IMR-90 (cell line): ENCODE results near the gene SLC2A6.

ENCODE experiments used
- MAZ ChIP-seq: IDR thresholded peaks from 2 replicates; pipeline ENCODE4 v1.6.1; 2012; ENCODE audit warnings: low read depth, mild to moderate bottlenecking, low read length, improper control_type of control experiment, moderate library complexity, borderline replicate concordance
- POLR2A ChIP-seq: IDR thresholded peaks from 2 replicates; pipeline ENCODE4 v1.6.1; 2012; ENCODE audit warnings: mild to moderate bottlenecking, low read depth, low read length
- TF ChIP-seq, protein P1 (sequence below): conservative IDR thresholded peaks from 2 replicates; pipeline ENCODE4 v1.5.1; 2012; ENCODE audit warnings: mild to moderate bottlenecking, low read depth, low read length, improper control_type of control experiment

DNA sequence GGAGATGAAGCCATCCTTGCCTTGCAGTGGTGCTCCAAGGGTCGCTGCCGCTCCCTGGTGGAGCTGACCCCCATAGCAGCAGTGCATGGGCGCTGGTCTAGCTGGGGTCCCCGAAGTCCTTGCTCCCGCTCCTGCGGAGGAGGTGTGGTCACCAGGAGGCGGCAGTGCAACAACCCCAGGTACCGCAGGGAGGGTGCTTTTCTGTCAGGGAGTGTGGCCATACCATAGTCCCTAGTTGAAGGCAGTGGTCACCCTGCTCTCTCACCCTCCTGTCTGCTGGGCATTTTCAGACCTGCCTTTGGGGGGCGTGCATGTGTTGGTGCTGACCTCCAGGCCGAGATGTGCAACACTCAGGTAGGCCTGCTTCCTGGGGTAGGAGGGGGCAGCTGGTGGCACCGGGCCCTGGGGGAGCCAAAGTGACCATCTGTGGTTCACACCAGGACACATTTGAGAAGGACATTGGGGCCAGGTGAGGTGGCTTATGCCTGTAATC, 45.5 kb downstream of the SLC2A6 start:
- TF ChIP-seq POLR2A (no peak), MAZ (no peak)
- TF ChIP-seq, protein P1, sequence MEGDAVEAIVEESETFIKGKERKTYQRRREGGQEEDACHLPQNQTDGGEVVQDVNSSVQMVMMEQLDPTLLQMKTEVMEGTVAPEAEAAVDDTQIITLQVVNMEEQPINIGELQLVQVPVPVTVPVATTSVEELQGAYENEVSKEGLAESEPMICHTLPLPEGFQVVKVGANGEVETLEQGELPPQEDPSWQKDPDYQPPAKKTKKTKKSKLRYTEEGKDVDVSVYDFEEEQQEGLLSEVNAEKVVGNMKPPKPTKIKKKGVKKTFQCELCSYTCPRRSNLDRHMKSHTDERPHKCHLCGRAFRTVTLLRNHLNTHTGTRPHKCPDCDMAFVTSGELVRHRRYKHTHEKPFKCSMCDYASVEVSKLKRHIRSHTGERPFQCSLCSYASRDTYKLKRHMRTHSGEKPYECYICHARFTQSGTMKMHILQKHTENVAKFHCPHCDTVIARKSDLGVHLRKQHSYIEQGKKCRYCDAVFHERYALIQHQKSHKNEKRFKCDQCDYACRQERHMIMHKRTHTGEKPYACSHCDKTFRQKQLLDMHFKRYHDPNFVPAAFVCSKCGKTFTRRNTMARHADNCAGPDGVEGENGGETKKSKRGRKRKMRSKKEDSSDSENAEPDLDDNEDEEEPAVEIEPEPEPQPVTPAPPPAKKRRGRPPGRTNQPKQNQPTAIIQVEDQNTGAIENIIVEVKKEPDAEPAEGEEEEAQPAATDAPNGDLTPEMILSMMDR, result no peak
